Testis (tissue), 3 donors: ENCODE measurements around the gene PYROXD2. TPM values are rescaled to one million over a fixed set of nuclear protein-coding genes. Genes with fewer than 3 reads are reported as not detected.

ENCODE experiments used
- DNase-seq: peaks from one replicate; pipeline ENCODE4 v3.0.0-alpha.2; 2019
- H3K27ac ChIP-seq, 2 donors: fragments of 200-600 bp; sonication (generic); one replicate each; pipeline ENCODE4 v1.5.1; 2019
- H3K27me3 ChIP-seq: fragments of 200-600 bp; sonication (generic); one replicate; pipeline ENCODE4 v1.5.1; 2019
- H3K36me3 ChIP-seq: fragments of 200-600 bp; sonication (generic); one replicate; pipeline ENCODE4 v1.5.1; 2017; ENCODE audit warnings: low read depth; ENCODE audit errors: missing control alignments
- H3K4me1 ChIP-seq: fragments of 200-600 bp; sonication (generic); one replicate; pipeline ENCODE4 v1.5.1; 2019
- H3K4me3 ChIP-seq, 2 donors: fragments of 200-600 bp; sonication (generic); one replicate each; pipeline ENCODE4 v1.5.1; 2017 to 2019
- H3K9me3 ChIP-seq: fragments of 200-600 bp; sonication (generic); one replicate; pipeline ENCODE4 v1.5.1; 2017
- POLR2A ChIP-seq: fragments of 450-650 bp; IDR thresholded peaks from one replicate; pipeline ENCODE4 v1.6.1; 2017; ENCODE audit warnings: antibody characterized with exemption, mild to moderate bottlenecking, moderate library complexity
- WGBS, 2 donors: methylation state at CpG; one replicate each; pipeline ENCODE4 v1.1.5; 2018; 5-methylcytosine and 5-hydroxymethylcytosine counted together
- intact Hi-C: fragments of 100-400 bp; cut with DNase I; formaldehyde crosslinking; loops from one replicate; pipeline ENCODE4 v1.15.1; 2023; ENCODE audit warnings: low total_unique reads
- polyA plus RNA-seq: library from polyadenylated mRNA; stranded (reverse); fragments of 350-450 nt; fragmentation: Illumina TruSeq; extraction: RNeasy Lipid Tissue Mini Kit (QIAGEN cat#74804); gene quantifications from one replicate; pipeline ENCODE4 v1.2.3, GENCODE V29; 2014; ENCODE audit warnings: low read depth, low replicate concordance; ENCODE audit not compliant: insufficient read depth
- total RNA-seq, 2 donors: library from RNA; depleted of rRNA; stranded (reverse); fragments of >200 nt; gene quantifications; one replicate each; pipeline ENCODE4 v1.2.3, GENCODE V29; 2016
- TF ChIP-seq, protein P1 (sequence below), 3 experiments: fragments of 450-650 bp in 2 of 3; fragments of 200-600 bp in 1 of 3; sonication (generic) in 1 of 3; IDR thresholded peaks; one replicate each; pipeline ENCODE4 v1.5.1; 2016 to 2019; ENCODE audit warnings: antibody characterized with exemption in 3 of 3, mild to moderate bottlenecking in 2 of 3, moderate library complexity in 1 of 3

Gene PYROXD2
- total and polyA plus RNA-seq, 3 donors from 2014 or later: 10.2 to 20.2 (median 13.0) TPM

DNA sequence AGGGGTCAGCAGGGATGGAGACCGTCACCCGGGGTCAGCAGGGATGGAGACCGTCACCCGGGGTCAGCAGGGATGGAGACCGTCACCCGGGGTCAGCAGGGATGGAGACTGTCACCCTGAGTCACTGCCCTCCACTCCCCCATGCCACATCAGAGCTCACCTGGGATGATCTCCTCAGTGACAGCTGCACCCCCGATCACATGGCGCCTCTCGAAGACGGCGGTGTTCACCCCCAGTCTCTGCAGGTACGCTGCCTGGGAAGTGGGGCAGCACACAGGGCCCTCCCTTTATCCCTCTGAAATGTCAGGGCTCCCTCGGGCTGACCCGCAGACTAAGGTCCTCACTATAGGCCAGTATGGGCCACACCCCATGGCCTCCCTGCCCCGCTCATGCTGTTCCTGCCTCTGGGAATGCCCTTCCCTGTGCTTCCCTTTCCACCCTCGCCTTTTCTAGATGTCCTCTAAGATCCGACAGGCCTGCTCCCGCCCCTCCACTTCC is 7.2 kb downstream of the PYROXD2 start:
- H3K27ac ChIP-seq: no peak overlapping the region
- H3K4me1 ChIP-seq: no peaks in the 10 kb centered on the region
- no peak overlapping the region for H3K4me3 ChIP-seq
- TF ChIP-seq, protein P1, sequence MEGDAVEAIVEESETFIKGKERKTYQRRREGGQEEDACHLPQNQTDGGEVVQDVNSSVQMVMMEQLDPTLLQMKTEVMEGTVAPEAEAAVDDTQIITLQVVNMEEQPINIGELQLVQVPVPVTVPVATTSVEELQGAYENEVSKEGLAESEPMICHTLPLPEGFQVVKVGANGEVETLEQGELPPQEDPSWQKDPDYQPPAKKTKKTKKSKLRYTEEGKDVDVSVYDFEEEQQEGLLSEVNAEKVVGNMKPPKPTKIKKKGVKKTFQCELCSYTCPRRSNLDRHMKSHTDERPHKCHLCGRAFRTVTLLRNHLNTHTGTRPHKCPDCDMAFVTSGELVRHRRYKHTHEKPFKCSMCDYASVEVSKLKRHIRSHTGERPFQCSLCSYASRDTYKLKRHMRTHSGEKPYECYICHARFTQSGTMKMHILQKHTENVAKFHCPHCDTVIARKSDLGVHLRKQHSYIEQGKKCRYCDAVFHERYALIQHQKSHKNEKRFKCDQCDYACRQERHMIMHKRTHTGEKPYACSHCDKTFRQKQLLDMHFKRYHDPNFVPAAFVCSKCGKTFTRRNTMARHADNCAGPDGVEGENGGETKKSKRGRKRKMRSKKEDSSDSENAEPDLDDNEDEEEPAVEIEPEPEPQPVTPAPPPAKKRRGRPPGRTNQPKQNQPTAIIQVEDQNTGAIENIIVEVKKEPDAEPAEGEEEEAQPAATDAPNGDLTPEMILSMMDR (IDR thresholded peaks at IDR 0.05): no peak
- TF ChIP-seq POLR2A: no peak
- no peaks in the 10 kb centered on the region for H3K36me3 ChIP-seq
- no peaks in the 10 kb centered on the region for H3K27me3 ChIP-seq
- 86 to 96% methylated on average over 16 of the region's 18 CpGs for WGBS, 2 donors
- intact Hi-C loops: no loop called here
- DNase-seq: no peak
- no peaks in the 10 kb centered on the region for H3K9me3 ChIP-seq

DNA sequence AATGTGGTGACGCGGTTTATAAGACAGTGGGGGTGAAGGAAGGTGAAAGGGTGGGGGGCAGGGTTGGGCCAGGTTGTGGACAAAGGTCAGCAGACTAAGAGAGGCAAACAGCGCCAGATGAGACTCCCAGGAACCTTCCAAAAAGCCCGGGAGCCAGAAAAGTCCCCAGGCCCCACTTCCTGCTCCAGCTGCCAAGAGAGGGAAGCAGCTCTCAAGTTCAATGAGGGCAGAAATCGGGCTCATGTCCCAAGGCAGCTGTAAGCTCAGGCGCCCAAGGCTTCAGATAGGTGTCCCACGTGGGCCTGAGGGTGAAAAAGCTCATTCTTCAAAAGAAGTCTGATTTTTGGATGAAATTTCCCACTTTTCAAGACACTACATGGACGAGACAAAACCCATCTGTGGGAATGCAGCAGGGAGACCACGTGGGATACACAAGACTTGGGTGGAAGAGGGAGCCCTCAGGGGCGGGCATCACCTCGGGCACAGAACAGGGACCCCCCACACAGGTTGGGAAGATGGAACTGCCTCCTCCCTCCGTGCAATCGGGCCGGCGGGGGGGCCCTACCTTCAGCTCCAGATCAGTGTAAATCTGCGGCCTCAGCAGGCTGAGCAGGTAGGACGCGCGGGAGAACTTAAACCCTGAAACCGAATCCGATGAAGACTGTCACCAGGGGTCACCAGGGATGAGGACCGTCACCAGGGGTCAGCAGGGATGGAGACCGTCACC is 7.8 kb downstream of the PYROXD2 start:
- H3K9me3 ChIP-seq: no peaks in the 10 kb centered on the region
- no peak for TF ChIP-seq POLR2A
- TF ChIP-seq, protein P1 (IDR thresholded peaks at IDR 0.05): no peak
- WGBS, 2 donors: 79 to 90% methylated on average over 22 to 23 of the region's 23 CpGs
- no peak overlapping the region for H3K4me3 ChIP-seq
- intact Hi-C loops: no loop called here
- H3K4me1 ChIP-seq: no peaks in the 10 kb centered on the region
- no peak overlapping the region for H3K27ac ChIP-seq
- H3K36me3 ChIP-seq: no peaks in the 10 kb centered on the region
- DNase-seq: no peak
- H3K27me3 ChIP-seq: no peaks in the 10 kb centered on the region

DNA sequence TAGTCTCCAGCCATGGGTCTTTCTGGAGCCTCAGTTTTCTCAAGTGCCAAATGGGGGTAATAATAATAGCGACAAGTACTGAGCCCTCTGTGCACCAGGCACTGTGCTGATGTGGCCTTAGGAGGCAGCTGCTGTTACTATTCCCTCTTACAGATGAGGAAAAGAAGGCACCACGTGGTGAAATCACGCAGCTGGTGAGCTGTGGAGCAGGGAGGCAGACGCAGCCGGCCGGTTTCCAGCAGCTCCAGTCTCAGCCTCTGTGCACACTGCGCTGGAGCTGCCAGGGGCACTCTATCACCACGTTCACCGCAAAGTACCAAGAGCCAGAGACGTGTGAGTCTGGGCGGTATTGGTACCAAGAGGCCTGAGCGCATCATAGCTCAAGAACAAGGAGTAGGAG is 9.6 kb downstream of the PYROXD2 start:
- intact Hi-C loops: no loop called here
- no peaks in the 10 kb centered on the region for H3K9me3 ChIP-seq
- no peak for DNase-seq
- H3K36me3 ChIP-seq: no peaks in the 10 kb centered on the region
- 90 to 93% methylated on average over 12 of the region's 12 CpGs for WGBS, 2 donors
- H3K27ac ChIP-seq: no peak overlapping the region
- TF ChIP-seq, protein P1 (IDR thresholded peaks at IDR 0.05): no peak
- TF ChIP-seq POLR2A: no peak
- no peaks in the 10 kb centered on the region for H3K27me3 ChIP-seq
- H3K4me1 ChIP-seq: no peaks in the 10 kb centered on the region
- H3K4me3 ChIP-seq: no peak overlapping the region

DNA sequence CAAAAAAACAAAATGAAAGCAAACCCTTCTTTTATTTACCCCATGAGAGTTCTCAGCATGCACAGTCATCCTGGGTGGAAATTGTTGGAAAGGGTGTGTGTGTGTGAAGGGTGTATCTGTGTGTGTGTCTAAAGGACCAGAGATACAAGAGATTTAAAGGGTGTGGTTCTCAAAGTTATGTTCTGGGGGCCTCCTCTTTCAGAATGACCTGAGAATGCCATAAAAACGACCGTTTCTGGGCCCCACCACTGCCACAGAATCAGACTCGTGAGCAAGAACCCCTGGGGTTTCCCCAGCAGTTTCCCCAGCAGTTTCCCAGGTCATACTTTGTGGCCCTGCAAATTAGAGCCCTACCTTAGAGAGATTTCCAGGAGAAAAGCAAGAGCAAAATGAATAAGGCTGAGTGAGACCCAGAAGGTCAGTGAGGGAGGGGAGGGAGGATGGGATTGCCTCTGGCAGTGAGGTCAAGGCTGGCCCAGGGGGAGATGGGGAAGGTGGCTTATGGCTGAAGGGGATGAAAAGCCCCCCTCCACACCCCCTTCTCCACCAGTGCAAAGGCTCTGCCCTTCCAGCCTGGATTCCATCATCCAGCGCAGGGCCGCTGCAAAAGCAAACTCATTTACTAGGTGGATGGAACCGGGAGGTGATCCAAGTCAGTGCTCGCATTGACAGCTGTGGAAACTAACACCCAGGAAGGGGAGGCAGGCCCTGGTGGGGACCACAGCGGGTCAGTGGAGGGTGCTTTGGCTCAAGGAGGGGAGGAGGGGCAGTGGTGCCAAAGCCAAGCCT is 10.2 kb downstream of the PYROXD2 start:
- intact Hi-C loops: no loop called here
- Histone ChIP-seq H3K27ac (no peak overlapping the region), H3K27me3 (no peaks in the 10 kb centered on the region), H3K4me3 (no peak overlapping the region), H3K4me1 (no peaks in the 10 kb centered on the region), H3K9me3 (no peaks in the 10 kb centered on the region), H3K36me3 (no peaks in the 10 kb centered on the region)
- 74 to 81% methylated on average over 8 of the region's 8 CpGs for WGBS, 2 donors
- TF ChIP-seq, protein P1 (IDR thresholded peaks at IDR 0.05): no peak
- no peak for TF ChIP-seq POLR2A
- DNase-seq: no peak
